ENCODE data around the gene ZNF862. TPM values are rescaled to one million over a fixed set of nuclear protein-coding genes. Genes with fewer than 3 reads are reported as not detected.
A peak's percentile ranks its signal among the peaks of the same experiment; 100 is the strongest.

ZNF862 gene
- polyA plus RNA-seq, 1 of the 3 experiments (the other 2 are of a cell fraction), result 17.3 TPM

GRCh38 chr7:149853157-149853556, 15.0 kb downstream of the ZNF862 start:
- Histone ChIP-seq H2AFZ (ENCODE audit: low read depth) (no peak overlapping the region), H3F3A (replicated peaks; ENCODE audit: insufficient read depth) (no peaks in the 10 kb centered on the region), H3K27ac (ENCODE audit: low read depth in 2 of 2, low read length in 1 of 2) (no peak overlapping the region), H4K20me1 (ENCODE audit: insufficient read depth) (no peaks in the 10 kb centered on the region), H3K4me3 (ENCODE audit: low read depth in 2 of 2, low read length in 1 of 2) (no peak overlapping the region), H3K27me3 (ENCODE audit: insufficient read depth) (no peaks in the 10 kb centered on the region), H3K9me2 (no peaks in the 10 kb centered on the region), H3K9me3 (no peaks in the 10 kb centered on the region), H3K4me2 (no peak overlapping the region), H3K36me3 (replicated peaks in 1 of 2; ENCODE audit: control insufficient read depth in 1 of 2, insufficient read depth in 2 of 2, low read length in 1 of 2) (peaks cover 10 to 19% of the 10 kb centered on the region in 2 experiments), H3K9ac (no peak overlapping the region), H3K79me2 (ENCODE audit: insufficient read depth) (no peaks in the 10 kb centered on the region), H3K4me1 (ENCODE audit: control insufficient read depth in 1 of 2, insufficient read depth in 2 of 2, low read depth in 1 of 2, low read length in 1 of 2) (peaks cover 19 to 21% of the 10 kb centered on the region in 2 experiments)
- DNase-seq, result no peak
- TF ChIP-seq EZH2phosphoT487 (IDR thresholded peaks at IDR 0.05; ENCODE audit: borderline replicate concordance, low read depth) (no peak), USF2 (IDR thresholded peaks at IDR 0.05; ENCODE audit: borderline replicate concordance, low read depth, low read length) (no peak), RFX5 (IDR thresholded peaks at IDR 0.05; ENCODE audit: low read length) (no peak)
- CTCF ChIA-PET, result interaction anchor here (0.9 to 1.4 kb wide), 2 partner anchors 16 to 31 kb away, joined by 3 read pairs; no protein-coding TSS in a partner anchor
- 91% methylated on average over 9 of the region's 9 CpGs for WGBS (ENCODE audit: low lambda C conversion rate)
- POLR2A ChIA-PET, result no interaction called here

- Histone ChIP-seq H3K4me3 (ENCODE audit: low read depth in 2 of 2, low read length in 1 of 2) (no peak overlapping the region), H3K9ac (no peak overlapping the region), H3K9me2 (no peaks in the 10 kb centered on the region), H3K79me2 (ENCODE audit: insufficient read depth) (no peaks in the 10 kb centered on the region), H3K9me3 (no peaks in the 10 kb centered on the region), H3K4me2 (peak overlapping the region; percentile 32), H4K20me1 (ENCODE audit: insufficient read depth) (no peaks in the 10 kb centered on the region), H2AFZ (ENCODE audit: low read depth) (peak overlapping the region; percentile 16; the same call in 1 of the 2 replicates), H3K27ac (ENCODE audit: low read depth in 2 of 2, low read length in 1 of 2) (peak overlapping the region; percentile 36; a peak in 3 of 4 replicates), H3K27me3 (ENCODE audit: insufficient read depth) (no peaks in the 10 kb centered on the region), H3K4me1 (ENCODE audit: control insufficient read depth in 1 of 2, insufficient read depth in 2 of 2, low read depth in 1 of 2, low read length in 1 of 2) (peaks cover 19 to 21% of the 10 kb centered on the region in 2 experiments), H3F3A (replicated peaks; ENCODE audit: insufficient read depth) (no peaks in the 10 kb centered on the region), H3K36me3 (replicated peaks in 1 of 2; ENCODE audit: control insufficient read depth in 1 of 2, insufficient read depth in 2 of 2, low read length in 1 of 2) (peaks cover 1 to 19% of the 10 kb centered on the region in 2 experiments)
- ChIA-PET POLR2A (no interaction called here), CTCF (interaction anchor here (0.9 to 3.0 kb wide), 9 partner anchors 15 to 113 kb away, joined by 3 to 15 read pairs (median 3); partner anchors contain the start of gene ZNF862)
- WGBS (ENCODE audit: low lambda C conversion rate), result 38% methylated on average over 12 of the region's 13 CpGs
- TF ChIP-seq NFIC (IDR thresholded peaks at IDR 0.05; ENCODE audit: borderline replicate concordance) (peak; percentile 42; the same call in 1 of the 2 replicates), USF1 (IDR thresholded peaks at IDR 0.05; ENCODE audit: borderline replicate concordance, low read depth) (peak; percentile 83), RCOR1 (IDR thresholded peaks at IDR 0.05; ENCODE audit: low read length) (peak; percentile 56; the same call in 1 of the 2 replicates), USF2 (IDR thresholded peaks at IDR 0.05; ENCODE audit: borderline replicate concordance, low read depth, low read length) (no peak; the same call in 1 of the 2 replicates), CTCF (IDR thresholded peaks at IDR 0.05) (no peak), CHD2 (IDR thresholded peaks at IDR 0.05; ENCODE audit: low read length, partially characterized antibody) (peak; percentile 43), MXI1 (IDR thresholded peaks at IDR 0.05; ENCODE audit: low read depth, low read length) (peak; percentile 49; the same call in 1 of the 2 replicates)
- DNase-seq, result peak; percentile 81
These were observed 16.6 kb downstream of the ZNF862 start for GRCh38 chr7:149854611-149855360.
